ENCODE results near the gene MIS18A. TPM values are rescaled to one million over a fixed set of nuclear protein-coding genes. Genes with fewer than 3 reads are reported as not detected.

Gene MIS18A
- total RNA-seq, 1 experiment from 2014 or later = 17.5 TPM

GRCh38 chr21:32320726-32321125 is 41.9 kb upstream of the MIS18A start:
- no peak for DNase-seq
- ChIA-PET POLR2A (ENCODE audit: unreplicated experiment) (interaction anchor here (0.6 kb wide), 1 partner anchor 11 kb away, joined by 8 read pairs; no protein-coding TSS in a partner anchor), CTCF (no interaction called here)
- H2AFZ ChIP-seq = no peak overlapping the region
- H4K20me1 ChIP-seq (ENCODE audit: insufficient read depth) = no peaks in the 10 kb centered on the region
- no peaks in the 10 kb centered on the region for H3K27me3 ChIP-seq (ENCODE audit: insufficient read depth, low read depth)
- H3K4me1 ChIP-seq (replicated peaks; ENCODE audit: insufficient read depth) = no peaks in the 10 kb centered on the region
- H3K9me2 ChIP-seq (ENCODE audit: insufficient read depth) = no peaks in the 10 kb centered on the region
- TF ChIP-seq, protein P1, sequence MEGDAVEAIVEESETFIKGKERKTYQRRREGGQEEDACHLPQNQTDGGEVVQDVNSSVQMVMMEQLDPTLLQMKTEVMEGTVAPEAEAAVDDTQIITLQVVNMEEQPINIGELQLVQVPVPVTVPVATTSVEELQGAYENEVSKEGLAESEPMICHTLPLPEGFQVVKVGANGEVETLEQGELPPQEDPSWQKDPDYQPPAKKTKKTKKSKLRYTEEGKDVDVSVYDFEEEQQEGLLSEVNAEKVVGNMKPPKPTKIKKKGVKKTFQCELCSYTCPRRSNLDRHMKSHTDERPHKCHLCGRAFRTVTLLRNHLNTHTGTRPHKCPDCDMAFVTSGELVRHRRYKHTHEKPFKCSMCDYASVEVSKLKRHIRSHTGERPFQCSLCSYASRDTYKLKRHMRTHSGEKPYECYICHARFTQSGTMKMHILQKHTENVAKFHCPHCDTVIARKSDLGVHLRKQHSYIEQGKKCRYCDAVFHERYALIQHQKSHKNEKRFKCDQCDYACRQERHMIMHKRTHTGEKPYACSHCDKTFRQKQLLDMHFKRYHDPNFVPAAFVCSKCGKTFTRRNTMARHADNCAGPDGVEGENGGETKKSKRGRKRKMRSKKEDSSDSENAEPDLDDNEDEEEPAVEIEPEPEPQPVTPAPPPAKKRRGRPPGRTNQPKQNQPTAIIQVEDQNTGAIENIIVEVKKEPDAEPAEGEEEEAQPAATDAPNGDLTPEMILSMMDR (conservative IDR thresholded peaks at IDR 0.05) = no peak
- no peak for TF ChIP-seq EZH2 (IDR thresholded peaks at IDR 0.05; ENCODE audit: low read depth)
- BruUV-seq (replicated peaks) = no TSS peak
- no peak overlapping the region for H3K27ac ChIP-seq
- no peaks in the 10 kb centered on the region for H3F3A ChIP-seq (ENCODE audit: insufficient read depth, low read depth)
- no peak overlapping the region for H3K4me3 ChIP-seq
- no peak overlapping the region for H3K4me2 ChIP-seq
- no peaks in the 10 kb centered on the region for H3K9me3 ChIP-seq (ENCODE audit: insufficient read depth, low read depth)
- no peaks in the 10 kb centered on the region for H3K79me2 ChIP-seq (ENCODE audit: low read depth)
- peaks cover 5% of the 10 kb centered on the region; the same call in 1 of the 2 replicates for H3K36me3 ChIP-seq (ENCODE audit: low read depth)
- intact Hi-C loops (cut with micrococcal nuclease; ENCODE audit: unreplicated experiment) = no loop called here

DNA sequence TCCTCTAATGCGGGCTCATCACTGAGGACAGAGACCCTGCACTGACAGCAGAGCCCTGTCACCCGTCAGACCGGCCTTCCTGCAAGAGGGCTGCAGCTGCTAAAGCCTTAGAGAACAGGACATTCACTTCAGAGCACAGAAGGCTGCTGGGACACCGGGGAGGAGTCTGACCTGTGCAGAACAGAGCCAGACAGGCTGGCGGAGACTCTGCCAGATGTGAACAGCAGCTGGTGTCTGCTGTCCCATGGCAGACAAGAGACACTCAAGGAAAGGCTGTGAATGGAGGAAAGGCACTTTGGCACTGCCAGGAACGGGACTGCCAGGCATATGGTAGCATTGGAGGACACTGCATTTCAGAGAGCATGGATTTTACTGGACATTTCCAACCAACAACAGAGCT is 41.2 kb upstream of the MIS18A start:
- no peak overlapping the region for H3K27ac ChIP-seq
- intact Hi-C loops (cut with micrococcal nuclease; ENCODE audit: unreplicated experiment) = no loop called here

DNA sequence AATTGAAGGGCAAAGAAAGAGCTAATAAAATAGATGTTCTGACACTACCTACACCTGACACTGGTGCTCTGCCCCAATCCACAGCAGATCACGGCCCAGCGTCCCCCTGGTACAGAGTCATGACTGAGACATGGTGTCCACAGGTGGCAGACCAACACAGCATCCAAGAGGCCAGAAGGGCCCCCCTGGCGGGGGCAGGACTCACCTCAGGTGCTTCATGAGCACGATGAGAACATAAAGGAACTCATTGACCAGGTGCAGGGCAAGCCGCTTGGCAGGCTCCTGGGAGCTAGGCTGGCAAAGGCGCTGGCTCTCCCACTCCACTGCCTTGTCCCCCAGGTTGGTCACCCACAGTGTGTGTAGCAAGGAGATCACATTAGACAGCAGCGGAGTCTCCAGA is 40.2 kb upstream of the MIS18A start:
- Histone ChIP-seq H3K27ac (no peak overlapping the region), H3K4me3 (no peak overlapping the region), H3F3A (ENCODE audit: insufficient read depth, low read depth) (no peaks in the 10 kb centered on the region), H3K36me3 (ENCODE audit: low read depth) (peaks cover 5% of the 10 kb centered on the region; the same call in 1 of the 2 replicates), H3K4me1 (replicated peaks; ENCODE audit: insufficient read depth) (no peaks in the 10 kb centered on the region), H3K79me2 (ENCODE audit: low read depth) (no peaks in the 10 kb centered on the region), H3K4me2 (no peak overlapping the region), H4K20me1 (ENCODE audit: insufficient read depth) (no peaks in the 10 kb centered on the region), H3K27me3 (ENCODE audit: insufficient read depth, low read depth) (no peaks in the 10 kb centered on the region), H3K9me3 (ENCODE audit: insufficient read depth, low read depth) (no peaks in the 10 kb centered on the region), H2AFZ (no peak overlapping the region), H3K9me2 (ENCODE audit: insufficient read depth) (no peaks in the 10 kb centered on the region)
- intact Hi-C loops (cut with micrococcal nuclease; ENCODE audit: unreplicated experiment) = no loop called here
- CTCF ChIA-PET = no interaction called here
- no TSS peak for BruUV-seq (replicated peaks)
- TF ChIP-seq, protein P1 (conservative IDR thresholded peaks at IDR 0.05) = no peak
- TF ChIP-seq EZH2 (IDR thresholded peaks at IDR 0.05; ENCODE audit: low read depth) = no peak
- DNase-seq = no peak
- POLR2A ChIA-PET (ENCODE audit: unreplicated experiment) = no interaction called here

More for the DNA sequence above, 41.2 kb upstream of the MIS18A start:
- ChIA-PET POLR2A (ENCODE audit: unreplicated experiment) (interaction anchor here (0.6 kb wide), 1 partner anchor 12 kb away, joined by 8 read pairs; no protein-coding TSS in a partner anchor), CTCF (no interaction called here)
- Histone ChIP-seq H4K20me1 (ENCODE audit: insufficient read depth) (no peaks in the 10 kb centered on the region), H3K36me3 (ENCODE audit: low read depth) (peaks cover 5% of the 10 kb centered on the region; the same call in 1 of the 2 replicates), H3K4me1 (replicated peaks; ENCODE audit: insufficient read depth) (no peaks in the 10 kb centered on the region), H3K4me3 (no peak overlapping the region), H3K9me3 (ENCODE audit: insufficient read depth, low read depth) (no peaks in the 10 kb centered on the region), H3F3A (ENCODE audit: insufficient read depth, low read depth) (no peaks in the 10 kb centered on the region), H3K79me2 (ENCODE audit: low read depth) (no peaks in the 10 kb centered on the region), H3K9me2 (ENCODE audit: insufficient read depth) (no peaks in the 10 kb centered on the region), H3K27me3 (ENCODE audit: insufficient read depth, low read depth) (no peaks in the 10 kb centered on the region), H2AFZ (no peak overlapping the region), H3K4me2 (no peak overlapping the region)
- no peak for DNase-seq
- no TSS peak for BruUV-seq (replicated peaks)
- no peak for TF ChIP-seq EZH2 (IDR thresholded peaks at IDR 0.05; ENCODE audit: low read depth)
- TF ChIP-seq, protein P1 (conservative IDR thresholded peaks at IDR 0.05) = no peak
